Central memory CD4-positive, alpha-beta T cell (primary cell): ENCODE data around the gene PLK5.
"Not testable (repeated sequence)": the region's sequence is repeated elsewhere in the genome, so short reads cannot be mapped to it uniquely, and the experiment has no call there.

ENCODE experiments used
- DNase-seq: peaks from one replicate; pipeline ENCODE4 v3.0.0; 2022
- total RNA-seq, 3 experiments: gene quantifications; one replicate each; lab custom pipeline; 2026; lab: John Stamatoyannopoulos, UW

PLK5 gene, protein sequence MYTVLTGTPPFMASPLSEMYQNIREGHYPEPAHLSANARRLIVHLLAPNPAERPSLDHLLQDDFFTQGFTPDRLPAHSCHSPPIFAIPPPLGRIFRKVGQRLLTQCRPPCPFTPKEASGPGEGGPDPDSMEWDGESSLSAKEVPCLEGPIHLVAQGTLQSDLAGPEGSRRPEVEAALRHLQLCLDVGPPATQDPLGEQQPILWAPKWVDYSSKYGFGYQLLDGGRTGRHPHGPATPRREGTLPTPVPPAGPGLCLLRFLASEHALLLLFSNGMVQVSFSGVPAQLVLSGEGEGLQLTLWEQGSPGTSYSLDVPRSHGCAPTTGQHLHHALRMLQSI
- total RNA-seq = 0.04 to 0.96 (median 0.11) reads per million in 3 experiments

DNA sequence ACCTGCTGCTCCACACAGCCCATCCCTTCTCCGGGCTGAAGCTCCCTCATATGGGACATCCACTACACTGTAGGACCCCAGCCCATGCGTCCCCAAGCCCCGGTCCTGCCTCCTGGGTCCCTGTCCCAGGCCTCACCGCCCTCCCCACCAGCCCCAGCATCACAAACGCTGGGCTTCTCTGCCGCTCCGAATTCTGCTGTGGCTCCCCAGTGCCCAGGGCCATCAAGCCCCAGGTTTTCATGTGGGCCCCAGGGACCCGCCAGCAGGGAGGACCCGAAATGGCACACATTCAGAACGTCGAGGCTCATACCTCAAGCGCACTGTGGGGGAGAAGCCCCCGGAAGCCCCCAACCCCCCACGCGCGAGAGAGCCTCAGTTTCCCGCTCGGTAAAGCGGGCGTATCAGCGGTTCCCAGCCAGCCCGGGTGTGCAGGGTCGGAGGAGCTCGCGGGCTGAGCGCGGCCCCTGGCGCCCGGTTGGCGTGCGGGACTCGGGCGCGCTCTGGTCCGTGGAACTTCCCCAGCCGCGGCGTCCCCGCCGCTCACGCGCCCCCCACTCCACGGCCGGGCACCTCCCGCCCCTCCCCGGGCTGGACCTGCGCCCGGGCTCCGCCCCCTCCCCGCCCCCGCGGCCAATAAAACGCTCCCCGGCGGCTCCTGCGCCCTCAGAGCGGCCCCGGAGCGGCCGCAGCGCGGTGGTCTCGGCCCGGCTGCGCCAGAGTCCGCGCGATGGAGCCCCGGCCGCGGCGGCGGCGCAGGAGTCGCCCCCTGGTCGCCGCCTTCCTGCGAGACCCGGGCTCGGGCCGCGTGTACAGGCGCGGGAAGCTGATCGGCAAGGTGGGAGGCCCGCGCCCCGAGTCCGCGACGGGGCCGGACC, at the start of gene PLK5:
Gene PLK5, plus strand, starts transcription at position 666 of the 875 bp plus-strand sequence. CDS start 2,920 bp downstream, outside the sequence.
- no peak for DNase-seq

DNA sequence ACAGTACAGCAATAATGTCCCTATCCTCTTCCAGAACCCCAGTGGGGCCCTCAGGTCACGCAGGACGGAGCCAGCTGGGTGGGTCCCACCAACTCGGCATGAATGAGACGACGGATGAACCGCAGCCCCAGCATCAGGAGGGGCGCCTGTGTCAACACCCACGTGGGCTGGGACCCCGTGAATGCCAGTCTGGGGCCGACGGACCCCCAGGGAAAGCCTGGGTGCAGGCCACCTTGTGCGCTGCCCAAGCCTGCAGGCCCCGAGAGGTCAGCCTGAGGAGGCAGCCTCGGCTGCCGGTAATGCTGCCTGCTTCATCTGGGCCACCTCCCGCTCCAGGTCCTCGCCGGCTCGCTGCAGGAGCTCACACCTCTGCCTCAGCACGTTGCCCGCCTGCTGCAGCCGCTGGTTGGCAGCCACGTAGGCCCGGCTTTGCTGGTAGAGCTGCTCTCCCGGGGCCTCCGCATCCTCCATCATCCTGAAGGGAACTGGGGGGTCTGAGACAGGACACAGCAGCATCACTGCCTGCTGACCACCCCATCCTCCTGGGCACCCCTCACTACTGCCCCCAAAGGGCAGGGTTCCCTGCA, 49.0 kb upstream of the PLK5 start:
- no peak for DNase-seq

DNA sequence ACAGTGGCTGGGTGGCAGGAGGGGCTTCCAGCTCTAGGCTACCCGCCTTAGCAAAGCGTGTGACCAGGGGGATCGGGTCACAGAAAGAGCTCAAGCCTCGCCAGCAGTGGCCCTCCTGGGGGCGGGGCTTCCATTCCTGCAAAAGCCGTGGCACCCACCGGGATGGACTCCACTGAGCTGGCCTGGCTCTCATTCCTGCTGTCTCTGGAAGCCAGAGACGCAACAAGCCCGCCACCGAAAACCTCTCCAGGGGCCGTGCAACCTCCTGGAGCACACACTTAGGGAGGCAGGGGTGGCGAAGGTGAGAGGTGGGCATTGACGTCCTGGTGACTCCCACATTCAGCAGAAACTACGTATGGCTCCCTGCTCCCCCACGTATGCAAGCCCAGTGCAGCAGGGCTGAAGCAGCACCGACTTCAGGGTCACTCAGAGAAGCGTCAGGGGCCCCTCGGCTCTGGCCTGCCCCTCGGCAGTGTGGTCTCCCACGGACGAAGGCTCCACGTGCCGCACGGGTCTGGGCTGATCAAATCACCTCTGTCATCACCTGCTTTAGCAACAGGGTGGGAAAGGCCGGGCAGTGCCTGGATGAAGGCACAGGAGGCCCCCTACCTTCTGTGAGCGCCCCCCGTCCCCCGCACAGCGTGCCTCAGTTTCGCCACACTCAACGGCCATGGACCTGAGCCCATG, 48.0 kb upstream of the PLK5 start:
- DNase-seq = no peak

DNA sequence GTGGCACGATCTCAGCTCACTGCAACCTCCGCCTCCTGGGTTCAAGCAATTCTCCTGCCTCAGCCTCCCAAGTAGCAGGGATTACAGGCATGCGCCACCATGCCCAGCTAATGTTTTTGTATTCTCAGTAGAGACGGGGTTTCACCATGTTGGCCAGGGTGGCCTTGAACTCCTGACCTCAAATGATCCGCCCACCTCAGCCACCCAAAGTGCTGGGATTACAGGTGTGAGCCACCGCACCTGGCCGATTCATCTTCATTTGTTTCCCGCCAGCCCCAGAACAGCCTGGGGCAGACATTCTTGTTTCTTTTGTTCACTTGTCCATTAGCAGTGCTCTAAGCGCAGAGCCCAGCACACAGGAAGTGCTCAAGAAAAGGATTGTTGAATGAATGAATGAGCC, 46.8 kb upstream of the PLK5 start:
- DNase-seq = not testable (repeated sequence)

DNA sequence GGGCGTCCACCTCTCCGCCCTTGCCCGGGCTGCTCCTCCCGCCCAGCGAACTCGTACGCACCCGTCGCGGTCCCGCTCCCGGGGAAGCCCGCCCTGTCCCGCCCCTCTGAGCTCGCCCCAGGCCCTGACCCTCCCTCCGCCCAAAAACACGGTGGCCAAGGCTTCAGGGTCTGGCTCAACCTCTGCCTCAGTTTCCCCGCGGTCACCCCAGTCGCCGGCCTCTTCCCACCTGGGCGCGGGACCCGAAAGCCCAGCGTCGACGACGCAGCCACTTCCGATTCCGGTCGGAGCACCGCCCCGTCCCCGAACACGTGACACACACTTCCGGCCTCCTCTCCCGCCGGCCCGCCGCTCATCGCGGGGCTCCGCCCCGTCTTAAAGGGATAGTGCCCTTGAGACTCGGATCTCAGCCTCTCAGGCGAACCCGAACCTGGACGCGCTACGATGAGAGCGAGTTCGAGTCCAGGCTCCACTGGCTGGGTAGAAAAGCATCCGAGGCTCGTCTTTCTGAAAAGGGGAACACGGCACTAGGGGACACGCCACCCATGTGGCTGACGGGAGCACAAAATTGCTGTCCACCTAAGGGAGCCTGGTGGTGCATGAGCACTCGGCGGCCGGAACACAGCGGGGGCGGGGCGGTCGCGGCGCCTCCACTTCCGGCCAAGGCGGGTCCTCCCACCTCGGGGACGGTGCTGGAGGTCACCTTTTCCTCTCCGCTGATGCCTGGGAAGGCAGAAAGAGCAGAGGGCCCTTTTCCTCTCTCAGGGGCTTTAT, 44.8 kb upstream of the PLK5 start, which contains the start of gene C19orf25:
Gene C19orf25, minus strand, starts transcription at position 282 of the 774 bp plus-strand sequence. CDS start 312 bp downstream, outside the sequence.
- peak; percentile 86 for DNase-seq

DNA sequence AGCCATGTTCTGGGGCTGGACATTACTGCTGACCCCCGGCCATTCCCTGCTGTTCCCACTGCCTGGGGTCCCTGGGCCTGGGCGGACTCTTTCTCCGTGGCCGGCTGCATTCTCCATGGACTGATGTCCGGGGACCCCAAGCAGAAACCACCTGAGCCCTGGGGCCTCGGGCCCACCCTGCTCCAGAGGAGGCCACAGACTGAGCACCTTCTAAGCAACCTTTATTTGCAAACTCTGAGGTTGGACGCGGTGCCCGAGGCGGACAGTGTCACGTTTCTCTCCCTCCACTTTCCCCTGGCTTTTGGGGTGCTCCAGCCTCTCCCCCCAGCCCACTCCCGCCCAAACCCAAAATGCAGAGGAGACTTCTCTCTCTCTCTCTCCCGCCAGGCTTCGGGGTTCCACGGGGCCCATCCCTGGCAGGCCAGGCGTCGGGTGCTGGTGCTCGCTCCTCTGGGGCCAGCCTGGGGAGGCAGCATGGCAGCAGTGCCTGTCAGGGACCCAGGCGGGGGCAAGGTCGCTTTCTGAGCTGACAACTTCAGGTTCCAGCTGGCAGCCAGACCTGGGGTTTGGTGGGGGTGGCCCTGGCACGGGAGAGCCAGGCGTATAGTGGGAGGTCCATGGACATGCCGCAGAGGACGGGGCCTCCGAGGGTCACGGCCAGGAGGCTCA, 42.5 kb upstream of the PLK5 start:
- no peak for DNase-seq

DNA sequence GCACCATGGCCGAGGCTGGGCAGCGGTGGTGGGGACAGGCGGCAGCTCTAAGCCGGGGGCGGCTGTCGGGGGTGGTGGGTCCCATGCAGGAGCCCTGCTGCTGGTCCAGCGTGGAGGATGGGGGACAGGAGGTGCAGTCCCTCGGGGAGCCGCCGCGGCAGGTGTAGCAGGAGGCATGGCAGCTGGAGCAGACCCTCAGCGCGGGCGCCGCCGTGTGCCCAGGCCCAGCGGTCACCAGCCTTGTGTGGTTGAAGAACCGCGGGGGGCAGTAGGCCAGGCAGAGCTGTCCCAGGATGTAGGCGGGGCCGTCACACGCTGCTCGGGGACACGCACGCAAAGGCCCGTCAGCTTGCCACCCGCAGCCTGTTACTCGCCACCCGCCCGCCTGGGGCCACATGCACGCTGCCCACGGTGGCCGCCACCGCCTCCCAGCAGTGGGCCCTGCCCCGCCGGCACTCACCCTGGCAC, 42.0 kb upstream of the PLK5 start:
- DNase-seq = no peak

DNA sequence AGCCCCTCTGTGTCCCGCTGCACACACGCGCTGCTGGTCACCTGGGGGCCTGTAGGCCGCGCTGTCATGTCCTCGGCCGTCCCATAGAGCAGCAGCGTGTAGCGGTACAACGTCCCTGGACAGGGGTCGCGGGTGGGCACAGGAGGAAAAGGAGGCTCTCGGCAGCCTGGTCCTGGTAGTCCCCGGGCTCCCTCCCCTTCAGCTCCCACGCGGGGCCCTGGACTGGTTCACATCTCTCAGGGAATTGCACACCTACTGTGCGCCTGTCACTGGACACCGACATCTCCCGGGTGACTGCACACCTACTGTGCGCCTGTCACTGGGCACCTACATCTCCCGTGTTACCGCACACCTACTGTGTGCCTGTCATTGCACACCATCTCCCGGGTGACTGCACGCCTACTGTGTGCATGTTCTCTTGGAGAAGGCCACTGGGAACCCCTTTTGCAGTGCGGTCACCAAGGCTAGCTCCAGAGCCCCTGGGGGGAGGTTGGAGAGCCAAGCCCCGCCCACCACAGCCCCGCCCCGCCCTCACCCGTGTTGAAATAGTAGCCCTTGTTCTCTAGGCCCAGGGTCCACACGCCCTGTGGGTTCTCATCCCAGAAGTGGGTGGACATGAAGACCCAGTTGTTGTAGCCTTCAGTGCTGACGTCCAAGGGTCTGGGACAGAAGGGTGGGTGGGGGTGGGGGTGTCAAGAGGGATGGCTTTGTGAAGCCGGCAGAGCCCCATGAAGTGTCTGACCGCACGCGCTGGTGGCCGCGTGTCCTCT, 41.3 kb upstream of the PLK5 start:
- DNase-seq = no peak

DNA sequence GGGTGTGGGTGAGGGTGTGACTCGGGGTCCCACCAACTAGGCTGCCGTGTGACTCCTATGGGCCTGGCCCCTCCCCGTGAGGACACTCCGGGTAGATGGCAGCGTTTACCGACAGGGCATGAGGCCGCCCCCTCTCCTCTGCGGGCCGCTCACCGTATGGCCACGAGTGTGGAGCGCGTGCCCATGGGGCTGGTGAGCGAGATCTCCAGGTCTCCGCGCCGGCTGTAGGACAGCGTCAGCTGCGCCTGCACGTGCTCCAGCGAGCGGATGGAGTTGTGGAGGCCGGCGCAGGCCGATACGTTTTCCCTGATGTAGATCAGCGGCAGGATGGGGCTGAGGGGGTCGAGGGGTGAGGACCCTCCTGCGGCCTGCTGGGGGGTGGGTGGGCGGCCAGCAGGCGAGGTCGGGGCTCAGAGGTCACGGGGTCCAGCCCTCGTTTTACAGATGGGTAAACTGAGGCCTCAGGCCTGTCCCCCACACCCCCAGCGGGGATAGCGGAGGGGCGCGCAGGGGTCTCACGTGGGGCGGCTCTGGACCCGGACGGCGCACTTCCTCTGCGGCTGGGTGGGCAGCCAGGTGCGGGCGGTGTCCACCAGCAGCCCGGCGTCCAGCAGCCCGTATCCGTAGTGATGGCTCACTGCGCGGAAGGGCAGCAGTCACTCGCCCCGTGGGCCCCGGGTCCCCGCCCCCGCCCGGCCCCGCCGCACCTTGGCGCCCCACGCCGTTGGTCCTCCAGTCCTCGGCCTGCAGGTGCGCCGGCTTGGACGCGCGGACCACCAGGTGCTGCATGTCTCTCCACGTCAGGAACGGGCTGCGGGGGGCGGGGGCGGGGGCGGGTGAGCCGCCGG, 40.5 kb upstream of the PLK5 start:
- no peak for DNase-seq

DNA sequence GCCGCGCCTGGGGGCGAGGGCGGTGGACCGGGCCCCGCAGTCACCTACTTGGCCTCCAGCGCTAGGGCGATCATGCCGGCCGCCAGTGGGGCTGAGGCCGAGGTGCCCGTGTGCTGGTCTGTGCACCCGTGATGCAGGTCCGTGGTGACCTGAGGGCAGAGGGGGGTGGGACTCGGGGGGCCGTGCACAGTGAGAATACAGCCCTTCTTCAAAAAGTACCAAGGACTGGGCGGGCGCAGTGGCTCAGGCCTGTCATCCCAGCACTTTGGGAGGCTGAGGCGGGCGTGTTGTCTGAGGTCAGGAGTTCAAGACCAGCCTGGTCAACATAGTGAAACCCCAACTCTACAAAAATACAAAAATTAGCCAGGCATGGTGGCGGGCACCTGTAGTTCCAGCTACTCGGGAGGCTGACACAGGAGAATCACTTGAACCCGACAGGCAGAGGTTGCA, 39.9 kb upstream of the PLK5 start:
- no peak for DNase-seq

DNA sequence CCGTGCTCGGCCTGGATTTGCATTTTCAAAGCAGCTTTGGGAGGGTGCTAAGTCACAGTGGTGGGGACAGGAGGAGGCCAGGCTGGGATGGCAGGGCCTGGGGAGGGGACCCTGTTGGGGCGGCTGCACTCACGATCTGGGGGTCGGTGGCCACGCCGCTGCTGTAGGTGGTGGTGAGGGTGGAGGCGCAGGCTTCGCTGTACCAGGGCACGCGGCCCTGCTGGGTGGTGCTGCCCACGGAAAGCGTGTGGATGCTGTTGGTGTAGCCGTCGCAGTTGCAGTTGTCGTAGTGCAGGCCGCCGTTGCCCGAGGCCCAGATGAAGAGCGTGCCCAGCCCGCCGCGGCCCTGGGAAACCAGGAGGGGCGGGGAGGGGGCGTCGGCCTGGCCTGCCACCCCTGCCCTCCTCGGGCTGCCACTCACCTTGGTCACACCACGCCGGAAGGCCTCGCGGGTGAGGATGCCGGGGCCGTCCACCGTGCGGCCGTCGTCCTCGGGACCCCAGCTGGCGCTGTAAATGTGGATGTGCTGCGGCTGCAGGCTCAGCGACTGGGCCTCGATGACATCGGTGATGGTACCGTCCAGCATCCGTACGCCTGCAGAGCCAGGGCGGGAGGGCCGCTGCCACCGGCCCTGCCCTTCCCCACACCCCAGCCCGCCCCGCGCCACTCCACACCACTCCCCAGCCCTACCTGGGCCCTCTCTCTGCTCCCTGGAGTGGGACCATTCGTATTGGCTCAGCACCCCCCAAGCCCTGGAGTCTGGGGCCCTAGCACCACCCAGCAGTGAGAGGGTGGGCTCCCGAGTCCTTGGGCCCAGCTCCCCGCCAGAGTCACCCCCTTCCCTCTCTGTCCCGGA, 36.9 kb upstream of the PLK5 start:
- DNase-seq = no peak

DNA sequence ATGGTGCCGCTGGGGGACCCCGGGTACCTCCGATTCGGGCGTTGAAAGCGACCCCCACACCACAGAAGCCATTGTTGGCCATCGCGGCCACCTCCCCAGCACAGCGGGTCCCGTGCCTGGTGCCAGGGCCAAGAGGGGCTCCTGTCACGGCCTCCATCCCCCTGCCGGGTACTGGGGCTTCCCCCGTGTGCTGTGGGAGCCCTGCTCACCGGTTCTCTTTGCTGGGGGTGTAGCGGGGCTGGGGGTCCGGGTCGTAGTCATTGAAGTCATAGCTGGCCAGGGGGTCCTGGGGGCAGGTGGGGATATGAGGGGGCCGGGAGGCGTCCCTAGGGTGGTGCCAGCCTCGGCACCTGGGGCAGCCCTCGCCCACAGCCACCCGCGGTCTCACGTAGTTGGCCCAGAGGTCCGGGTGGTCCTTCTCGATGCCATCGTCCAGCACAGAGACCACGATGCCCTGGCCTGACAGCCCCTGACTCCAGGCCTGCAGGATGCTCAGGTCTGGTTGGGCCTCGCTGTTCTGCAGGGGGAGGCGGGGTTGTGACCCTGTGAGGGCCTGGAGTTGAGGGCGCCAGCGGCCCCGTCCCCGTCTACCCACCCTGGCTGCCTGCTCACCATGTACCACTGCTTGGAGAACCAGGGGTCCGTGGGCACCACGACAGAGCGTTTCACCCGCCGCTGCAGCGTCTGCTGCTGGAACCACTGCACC, 36.1 kb upstream of the PLK5 start:
- no peak for DNase-seq

DNA sequence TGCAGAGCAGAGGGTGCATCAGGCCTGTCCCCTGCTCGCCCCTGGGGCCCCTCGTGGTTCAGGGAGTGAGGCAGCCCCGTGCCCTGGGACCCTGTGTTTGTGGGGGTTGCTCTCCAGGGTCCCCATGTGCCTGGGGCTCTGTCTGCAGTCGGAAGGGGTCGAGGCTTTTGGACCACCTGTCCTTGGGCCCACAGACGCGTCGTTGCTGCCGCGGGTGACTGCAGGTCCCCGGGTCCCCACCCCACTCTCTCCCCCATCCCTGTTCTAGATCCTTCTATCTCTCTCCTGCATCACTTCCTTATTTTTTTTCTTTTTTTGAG, 35.6 kb upstream of the PLK5 start:
- DNase-seq = no peak

DNA sequence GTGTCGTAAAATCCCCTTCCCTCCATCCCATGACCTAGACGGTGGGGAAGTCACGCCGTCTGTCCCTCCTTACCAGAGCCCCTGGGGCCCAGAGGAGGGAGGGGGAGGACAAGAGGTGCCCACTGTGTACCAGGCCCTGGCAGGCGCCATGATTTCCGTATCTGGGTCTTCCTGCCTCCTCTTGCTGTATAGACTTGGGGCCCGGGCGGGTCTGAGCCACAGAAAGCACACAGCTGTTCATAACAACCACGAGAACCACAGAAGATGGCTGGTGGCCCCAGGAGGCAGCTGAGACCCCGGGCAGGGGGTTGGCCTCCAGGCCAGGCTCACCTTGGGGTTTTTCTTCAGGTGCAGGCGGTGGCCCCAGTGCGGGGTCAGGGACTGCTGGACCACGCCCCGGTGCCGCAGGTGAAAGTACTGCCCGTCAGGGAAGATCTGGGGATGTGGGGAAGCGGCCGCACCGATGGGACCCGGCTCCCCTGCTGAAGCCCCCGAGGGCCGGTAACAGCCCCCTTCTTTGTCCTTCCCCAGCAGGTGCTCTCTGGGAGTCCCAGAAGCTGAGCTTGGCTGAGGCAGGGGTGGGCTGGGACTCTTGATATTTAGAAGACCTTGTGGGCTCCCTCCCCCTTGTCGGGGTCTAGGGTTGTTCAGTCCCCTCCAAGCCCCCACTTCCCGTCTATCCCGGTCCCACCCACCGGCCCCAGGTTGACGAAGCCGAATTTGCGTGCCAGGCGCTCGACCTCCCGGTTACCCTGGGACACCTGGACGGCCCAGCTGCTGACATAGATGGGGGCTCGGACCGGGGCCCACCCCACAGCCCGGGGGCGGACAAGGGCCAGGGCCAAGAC, 34.2 kb upstream of the PLK5 start:
- no peak for DNase-seq

DNA sequence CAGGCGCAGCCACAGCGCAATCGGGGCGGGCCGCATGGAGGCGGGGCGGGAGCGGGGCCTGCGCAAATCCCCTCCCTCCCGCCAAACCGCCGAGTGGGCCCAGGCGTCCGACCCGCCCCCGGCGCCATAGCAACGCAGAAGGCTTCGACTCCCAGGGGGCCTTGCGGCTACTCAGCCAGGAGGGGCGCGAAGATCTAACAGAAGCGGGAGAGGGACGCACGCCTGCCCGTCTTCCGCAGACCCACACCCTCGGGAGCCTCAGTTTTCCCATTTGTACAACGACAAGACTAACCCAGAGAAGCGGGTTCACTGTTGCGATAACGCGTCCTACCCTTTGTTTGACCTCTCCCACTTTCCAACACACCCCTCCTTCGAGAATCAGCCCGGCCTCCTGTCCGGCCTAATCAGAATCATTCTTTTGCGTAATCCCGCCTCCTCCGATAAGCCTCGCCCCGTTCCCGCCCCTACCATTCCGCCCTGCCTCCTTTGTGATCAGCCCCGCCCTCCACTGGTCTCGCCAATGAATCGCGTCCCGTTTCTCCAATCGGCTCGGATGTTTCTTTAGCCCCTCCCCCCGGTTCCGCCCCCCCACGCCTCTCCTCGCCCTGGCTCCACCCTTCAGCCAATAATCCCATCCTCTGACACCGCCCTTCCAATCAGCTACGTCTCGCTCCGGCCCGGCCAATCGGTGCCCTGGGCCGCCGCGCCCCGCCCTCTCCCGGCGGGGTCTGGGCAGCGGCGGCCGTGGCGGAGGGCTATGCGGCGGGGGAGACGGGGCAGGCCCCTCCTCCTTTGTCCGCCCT, 33.4 kb upstream of the PLK5 start, which contains the start of gene PCSK4:
Gene PCSK4, minus strand, starts transcription at position 40 of the 803 bp plus-strand sequence. Its CDS starts 4 bp downstream, at position 36.
- peak; percentile 98 for DNase-seq
